ENCODE data around the gene AP2S1. TPM values are rescaled to one million over a fixed set of nuclear protein-coding genes. Genes with fewer than 3 reads are reported as not detected.
A peak's percentile ranks its signal among the peaks of the same experiment; 100 is the strongest.
"Not testable (repeated sequence)": the region's sequence is repeated elsewhere in the genome, so short reads cannot be mapped to it uniquely, and the experiment has no call there.

AP2S1 gene
- total RNA-seq, 1 donor from 2014 or later, result 65.5 TPM

- not testable (repeated sequence) for DNase-seq
These were observed 46.2 kb downstream of the AP2S1 start for GRCh38 chr19:46804432-46804831.

- DNase-seq, result no peak
These were observed 47.1 kb downstream of the AP2S1 start for GRCh38 chr19:46803555-46803954.

- no peak for DNase-seq
These were observed 48.5 kb downstream of the AP2S1 start for GRCh38 chr19:46802152-46802551.

- DNase-seq, result no peak
These were observed 51.9 kb downstream of the AP2S1 start for GRCh38 chr19:46798713-46799112.

- DNase-seq, result no peak
These were observed 52.8 kb downstream of the AP2S1 start for GRCh38 chr19:46797881-46798280.

- DNase-seq, result peak; percentile 7
These were observed 58.7 kb downstream of the AP2S1 start for GRCh38 chr19:46791944-46792343.

GRCh38 chr19:46789371-46789770, 61.3 kb downstream of the AP2S1 start:
- DNase-seq, result no peak

GRCh38 chr19:46788968-46789338, 61.7 kb downstream of the AP2S1 start:
- DNase-seq, result no peak

- DNase-seq, result peak; percentile 90
These were observed 62.2 kb downstream of the AP2S1 start, which contains the start of gene SLC1A5 for GRCh38 chr19:46788262-46788967. TSS of gene SLC1A5 (minus strand) at chr19:46788594. CDS start at chr19:46787965, 629 bp downstream.

Small RNA genes lying within 50 kb of the gene (small RNA-seq; reads per million reads assigned to genes)
- gene AC008622.3 (ENCODE audit: low replicate concordance) (not detected), gene HNRNPMP2 (ENCODE audit: low replicate concordance) (not detected)

Other genes starting within 250 kb of the AP2S1 start
- gene CALM3, start 249.5 kb downstream of the AP2S1 start, total RNA-seq, result 67.7 TPM
- 3.8 TPM for gene PTGIR, start 225.8 kb downstream of the AP2S1 start, total RNA-seq
- not detected for gene GNG8, start 214.6 kb downstream of the AP2S1 start, total RNA-seq
- gene DACT3, start 189.7 kb downstream of the AP2S1 start, total RNA-seq, result 6.7 TPM
- gene PRKD2, start 133.7 kb downstream of the AP2S1 start, total RNA-seq, result 26.2 TPM
- 7.0 TPM for gene FKRP, start 104.8 kb downstream of the AP2S1 start, total RNA-seq
- 45.1 TPM for gene STRN4, start 104.4 kb downstream of the AP2S1 start, total RNA-seq
- 21.0 TPM for gene SLC1A5, start 62.3 kb downstream of the AP2S1 start, total RNA-seq
- gene ARHGAP35, start 10.2 kb upstream of the AP2S1 start, total RNA-seq, result 31.9 TPM
- 0.99 TPM for gene NPAS1, start 169.0 kb upstream of the AP2S1 start, total RNA-seq
- 6.2 TPM for gene TMEM160, start 197.8 kb upstream of the AP2S1 start, total RNA-seq